Measurements from ENCODE around the gene MKI67.
"Not testable (repeated sequence)": the region's sequence is repeated elsewhere in the genome, so short reads cannot be mapped to it uniquely, and the experiment has no call there.

MKI67 gene, protein sequence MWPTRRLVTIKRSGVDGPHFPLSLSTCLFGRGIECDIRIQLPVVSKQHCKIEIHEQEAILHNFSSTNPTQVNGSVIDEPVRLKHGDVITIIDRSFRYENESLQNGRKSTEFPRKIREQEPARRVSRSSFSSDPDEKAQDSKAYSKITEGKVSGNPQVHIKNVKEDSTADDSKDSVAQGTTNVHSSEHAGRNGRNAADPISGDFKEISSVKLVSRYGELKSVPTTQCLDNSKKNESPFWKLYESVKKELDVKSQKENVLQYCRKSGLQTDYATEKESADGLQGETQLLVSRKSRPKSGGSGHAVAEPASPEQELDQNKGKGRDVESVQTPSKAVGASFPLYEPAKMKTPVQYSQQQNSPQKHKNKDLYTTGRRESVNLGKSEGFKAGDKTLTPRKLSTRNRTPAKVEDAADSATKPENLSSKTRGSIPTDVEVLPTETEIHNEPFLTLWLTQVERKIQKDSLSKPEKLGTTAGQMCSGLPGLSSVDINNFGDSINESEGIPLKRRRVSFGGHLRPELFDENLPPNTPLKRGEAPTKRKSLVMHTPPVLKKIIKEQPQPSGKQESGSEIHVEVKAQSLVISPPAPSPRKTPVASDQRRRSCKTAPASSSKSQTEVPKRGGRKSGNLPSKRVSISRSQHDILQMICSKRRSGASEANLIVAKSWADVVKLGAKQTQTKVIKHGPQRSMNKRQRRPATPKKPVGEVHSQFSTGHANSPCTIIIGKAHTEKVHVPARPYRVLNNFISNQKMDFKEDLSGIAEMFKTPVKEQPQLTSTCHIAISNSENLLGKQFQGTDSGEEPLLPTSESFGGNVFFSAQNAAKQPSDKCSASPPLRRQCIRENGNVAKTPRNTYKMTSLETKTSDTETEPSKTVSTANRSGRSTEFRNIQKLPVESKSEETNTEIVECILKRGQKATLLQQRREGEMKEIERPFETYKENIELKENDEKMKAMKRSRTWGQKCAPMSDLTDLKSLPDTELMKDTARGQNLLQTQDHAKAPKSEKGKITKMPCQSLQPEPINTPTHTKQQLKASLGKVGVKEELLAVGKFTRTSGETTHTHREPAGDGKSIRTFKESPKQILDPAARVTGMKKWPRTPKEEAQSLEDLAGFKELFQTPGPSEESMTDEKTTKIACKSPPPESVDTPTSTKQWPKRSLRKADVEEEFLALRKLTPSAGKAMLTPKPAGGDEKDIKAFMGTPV (N-terminal part only)

DNA sequence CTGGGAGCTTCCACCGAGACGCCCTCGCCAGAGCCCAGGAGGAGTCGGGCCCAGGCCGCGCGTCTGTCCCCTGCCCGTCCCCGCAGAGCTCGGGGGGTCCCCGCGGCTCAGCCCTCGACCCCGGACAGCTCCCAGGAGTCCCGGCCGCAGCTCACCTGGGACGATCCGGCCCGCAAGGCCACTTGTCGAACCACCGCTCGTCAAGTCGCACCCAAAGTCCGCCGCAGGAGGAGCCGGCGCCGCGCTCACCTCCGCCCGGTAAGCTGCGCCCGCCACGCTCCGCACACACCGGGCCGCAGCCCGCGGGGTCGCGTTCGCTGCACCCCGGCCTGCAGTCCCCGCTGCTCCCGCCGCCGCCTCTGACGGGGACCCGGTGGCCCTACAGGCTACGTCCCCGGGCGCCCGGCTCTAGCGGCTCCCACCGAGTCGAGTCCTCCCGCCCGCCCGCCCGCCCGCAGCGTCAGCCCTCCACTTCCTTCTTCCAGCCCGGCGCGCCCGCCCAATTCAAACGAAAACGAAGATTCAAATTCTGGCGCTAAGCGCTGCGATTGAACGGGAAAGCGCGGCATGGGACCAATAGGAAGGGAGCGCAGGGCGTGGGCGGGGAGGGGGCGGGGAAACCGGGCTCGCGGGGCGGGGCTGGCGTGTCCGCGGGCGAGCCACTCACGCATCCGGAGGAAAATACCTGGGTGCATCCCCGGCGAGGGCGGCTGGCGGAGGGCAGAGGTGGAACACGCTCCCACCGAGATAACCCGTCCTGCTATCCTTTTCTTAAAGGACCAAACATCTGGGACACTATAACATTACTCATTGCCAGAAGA lies at the start of gene MKI67:
Gene MKI67, minus strand, starts transcription at position 480 of the 821 bp plus-strand sequence. CDS start 756 bp downstream, outside the sequence.
- peak; percentile 82 for DNase-seq

DNA sequence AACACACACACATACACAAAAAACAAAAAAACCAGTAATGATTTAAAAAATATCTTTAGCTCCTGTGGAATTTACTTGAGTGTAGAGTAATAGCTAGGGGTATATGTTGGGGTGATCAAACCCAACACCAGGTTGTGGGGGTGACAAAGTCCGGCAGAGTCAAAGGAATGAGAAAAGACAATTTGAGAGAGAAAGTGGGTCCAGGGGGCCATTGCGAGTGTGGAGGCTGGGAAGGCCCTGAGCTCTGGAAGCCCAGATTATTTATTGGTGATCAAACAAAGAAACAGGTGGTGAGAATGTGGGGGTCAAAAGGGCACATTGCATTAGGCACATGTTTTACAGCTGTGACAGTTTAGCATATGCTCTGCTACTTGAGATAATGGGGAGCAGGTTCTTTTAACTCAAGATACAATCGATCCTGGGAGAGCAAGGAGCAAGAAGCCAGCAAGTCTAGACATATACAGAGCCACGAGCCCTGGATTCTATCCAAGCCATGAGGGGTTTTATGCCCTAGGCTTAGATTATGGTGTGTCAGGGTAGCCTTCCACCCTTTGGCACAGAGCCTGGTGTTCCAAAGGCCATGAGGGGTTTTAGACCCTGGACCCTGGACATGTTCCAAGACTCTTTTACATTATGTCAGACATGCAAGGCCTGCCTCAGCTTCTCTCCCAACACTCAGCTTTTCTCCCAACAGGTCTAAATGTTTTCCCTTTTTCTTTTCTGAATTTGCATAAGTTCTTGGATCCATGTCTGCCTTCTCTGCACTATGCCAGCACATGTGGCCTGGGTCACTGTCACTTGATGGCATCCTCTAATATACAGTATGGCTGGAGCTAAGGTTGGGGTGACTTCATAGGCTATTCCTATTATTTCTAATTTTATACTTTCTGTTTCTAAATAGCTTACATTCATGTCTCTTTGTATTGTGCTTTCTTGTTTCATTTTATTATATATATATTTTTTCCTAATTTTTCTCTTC lies 48.6 kb upstream of the MKI67 start:
- peak; percentile 47 for DNase-seq

DNA sequence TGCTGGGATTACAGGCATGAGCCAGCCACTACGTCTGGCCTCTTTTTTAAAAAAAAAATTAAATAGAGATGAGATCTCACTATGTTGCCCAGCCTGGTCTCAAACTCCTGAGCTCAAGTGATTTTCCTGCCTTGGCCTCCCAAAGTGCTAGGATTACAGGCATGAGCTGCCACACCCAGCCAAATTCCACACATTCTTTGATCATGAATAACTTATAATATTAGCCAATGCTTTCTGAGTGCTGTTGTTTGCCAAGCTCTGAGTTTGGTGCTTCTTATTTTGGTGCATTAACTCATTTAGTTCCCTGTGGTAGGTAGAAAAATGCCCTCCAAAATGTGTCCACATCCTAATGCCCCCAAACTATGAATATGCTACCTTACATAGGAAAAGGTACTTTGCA lies 47.2 kb upstream of the MKI67 start:
- no peak for DNase-seq

DNA sequence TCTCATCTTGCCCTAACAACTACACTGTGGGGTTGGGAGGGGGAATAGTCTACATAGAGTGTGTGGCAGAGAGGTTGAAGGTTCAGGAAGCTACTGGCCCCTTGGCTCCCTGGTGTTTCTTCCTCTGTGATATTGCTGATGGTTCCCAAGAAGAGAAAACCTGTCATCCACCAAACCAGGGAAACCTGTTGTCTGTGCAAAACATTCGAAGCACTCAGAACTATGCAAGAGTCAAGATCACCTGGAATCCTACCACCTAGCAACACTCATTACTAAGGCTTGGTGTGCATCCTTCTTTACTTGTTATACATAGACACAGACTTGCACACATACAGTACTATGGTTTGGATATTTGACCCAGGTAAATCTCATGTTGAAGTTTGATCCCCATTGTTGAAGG lies 46.5 kb upstream of the MKI67 start:
- no peak for DNase-seq

DNA sequence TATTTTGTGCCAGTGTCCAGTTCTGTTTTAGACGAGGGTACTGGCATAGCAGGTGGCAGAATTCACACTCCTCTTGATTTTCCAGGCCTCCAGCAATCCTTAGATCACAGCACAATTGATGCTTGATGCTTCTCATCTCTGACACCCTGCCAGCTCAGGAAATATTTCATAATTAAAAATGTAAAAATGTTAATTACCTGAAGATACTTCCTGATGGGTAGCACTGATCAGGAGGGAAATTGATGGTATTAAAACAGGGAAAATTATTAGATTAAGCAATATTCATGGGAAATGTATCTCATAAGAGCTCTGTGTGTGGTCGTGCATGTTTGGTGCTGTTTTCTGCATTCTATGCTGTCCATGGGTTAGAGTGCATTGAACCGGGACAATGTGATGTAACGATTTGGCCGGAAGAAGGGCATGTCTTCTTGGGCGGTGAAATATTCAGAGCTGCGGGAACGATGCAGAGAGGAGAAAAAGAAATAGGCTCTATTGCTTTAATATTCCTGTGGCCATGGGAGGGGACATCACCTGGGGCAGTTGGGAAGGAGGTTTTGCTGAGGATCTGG lies 43.7 kb upstream of the MKI67 start:
- DNase-seq = no peak

DNA sequence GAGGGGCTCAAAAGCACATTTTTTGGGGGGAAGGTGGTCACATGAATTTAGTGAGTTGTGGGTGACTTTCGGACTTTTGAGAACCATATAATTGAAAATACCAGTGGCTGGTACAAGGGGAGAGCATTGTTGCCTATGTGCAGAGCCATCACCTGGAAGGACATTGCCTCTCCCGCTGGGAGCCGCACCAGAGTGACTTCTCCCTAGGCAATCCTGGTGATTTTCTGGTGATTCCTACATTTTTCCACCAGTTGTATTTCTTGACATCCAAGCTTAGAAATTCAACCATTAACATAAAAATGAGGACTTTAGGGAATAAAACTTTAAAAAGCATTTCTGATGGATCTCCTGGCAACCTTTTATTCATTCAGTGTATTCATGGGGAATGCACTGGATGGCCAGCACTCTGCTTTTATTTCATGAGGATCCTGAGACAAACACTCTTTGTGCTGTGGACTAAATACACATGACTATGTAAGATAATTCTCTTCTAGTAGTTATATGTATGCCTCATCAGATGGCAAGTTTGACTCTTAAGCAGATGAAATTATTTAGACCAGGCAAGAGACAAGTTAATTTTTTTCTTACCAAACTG lies 41.8 kb upstream of the MKI67 start:
- DNase-seq = no peak

DNA sequence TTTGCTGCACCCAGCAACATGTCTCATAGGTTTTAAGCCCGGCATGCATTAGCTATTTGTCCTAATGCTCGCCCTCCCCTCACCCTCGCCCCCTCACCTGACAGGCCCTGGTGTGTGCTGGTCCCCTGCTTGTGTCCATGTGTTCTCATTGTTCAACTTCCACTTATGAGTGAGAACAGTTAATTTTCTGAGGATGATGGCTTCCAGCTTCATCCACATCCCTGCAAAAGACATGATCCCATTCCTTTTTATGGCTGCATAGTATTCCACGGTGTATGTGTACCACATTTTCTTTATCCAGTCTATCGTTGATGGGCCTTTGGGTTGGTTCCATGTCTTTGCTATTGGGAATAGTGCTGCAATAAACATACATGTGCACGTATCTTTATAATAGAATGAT lies 40.9 kb upstream of the MKI67 start:
- not testable (repeated sequence) for DNase-seq

DNA sequence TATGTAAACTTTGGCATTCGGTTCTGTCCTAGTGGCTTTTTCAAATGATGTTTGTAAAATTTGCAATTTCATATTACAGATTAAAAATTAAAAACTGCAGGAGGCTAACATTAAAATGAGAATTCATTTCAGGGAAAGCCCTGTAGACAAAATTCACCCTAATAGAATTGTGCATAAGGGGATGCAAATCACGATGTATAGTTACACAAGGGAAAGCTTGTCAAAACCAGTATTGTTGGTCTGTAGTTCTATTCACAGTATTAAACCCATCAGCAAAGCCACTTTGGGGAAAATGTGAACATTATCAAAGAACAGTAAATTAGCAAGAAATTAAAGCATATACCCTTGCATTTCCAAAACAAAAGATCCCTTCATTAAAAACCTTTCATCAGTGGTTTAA lies 39.9 kb upstream of the MKI67 start:
- DNase-seq = no peak

DNA sequence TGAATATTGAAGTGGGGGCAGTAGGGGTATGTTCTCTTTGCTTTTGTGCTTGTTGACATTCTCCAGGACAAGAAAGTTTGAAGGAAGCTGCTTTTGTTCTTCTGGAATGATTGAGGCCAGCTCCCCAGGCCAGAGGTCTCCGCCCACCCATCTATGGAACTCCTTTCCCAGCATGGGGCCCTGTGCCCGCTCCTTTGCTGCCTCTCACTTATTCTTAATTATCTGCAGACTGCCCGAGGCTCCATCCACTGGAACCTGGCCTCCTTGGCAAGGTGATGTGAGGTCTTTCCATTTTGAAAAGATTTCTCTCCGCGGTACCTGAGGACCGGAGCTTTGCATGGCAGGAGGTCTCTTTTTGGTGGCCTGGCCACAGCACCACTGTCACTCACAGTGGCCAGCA lies 39.3 kb upstream of the MKI67 start:
- DNase-seq = no peak

DNA sequence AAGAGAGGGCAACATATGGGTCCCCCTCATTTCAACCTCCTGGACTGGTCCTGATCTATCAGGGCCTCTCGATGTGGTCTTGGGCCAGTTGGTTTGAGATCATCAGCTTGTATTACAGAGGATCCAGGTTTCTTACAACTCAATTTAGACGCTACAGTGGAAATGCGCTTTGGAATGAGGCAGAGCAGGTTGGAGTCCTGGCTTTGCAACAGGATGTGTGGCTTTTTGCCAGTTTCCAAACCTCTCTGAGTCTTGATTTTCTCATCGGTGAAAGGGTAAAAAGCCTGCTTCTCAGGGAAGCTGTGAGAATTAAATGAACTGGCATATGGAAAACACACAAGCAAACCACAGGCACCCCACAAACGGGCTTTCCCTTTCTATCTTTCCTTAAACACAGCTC lies 37.5 kb upstream of the MKI67 start:
- no peak for DNase-seq

DNA sequence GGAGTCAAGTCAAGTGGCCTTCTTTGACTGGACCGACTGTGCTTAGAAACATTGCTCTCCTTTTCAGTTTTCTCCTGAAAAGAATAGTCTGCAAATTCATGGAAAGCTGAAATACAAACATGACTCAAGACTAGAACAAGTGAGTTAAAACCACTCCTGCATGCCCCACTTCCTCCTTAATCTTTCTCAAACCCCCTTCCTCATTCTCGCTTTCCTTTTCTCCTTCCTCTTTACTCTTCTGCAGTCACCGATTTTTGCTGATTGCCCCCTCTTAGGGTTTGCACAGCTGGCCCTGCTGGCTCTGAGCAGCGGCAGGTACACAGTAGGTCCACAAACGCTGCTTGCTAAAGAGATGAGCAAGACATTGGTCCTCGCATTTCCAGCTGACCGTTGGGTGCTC lies 34.8 kb upstream of the MKI67 start:
- DNase-seq = no peak

DNA sequence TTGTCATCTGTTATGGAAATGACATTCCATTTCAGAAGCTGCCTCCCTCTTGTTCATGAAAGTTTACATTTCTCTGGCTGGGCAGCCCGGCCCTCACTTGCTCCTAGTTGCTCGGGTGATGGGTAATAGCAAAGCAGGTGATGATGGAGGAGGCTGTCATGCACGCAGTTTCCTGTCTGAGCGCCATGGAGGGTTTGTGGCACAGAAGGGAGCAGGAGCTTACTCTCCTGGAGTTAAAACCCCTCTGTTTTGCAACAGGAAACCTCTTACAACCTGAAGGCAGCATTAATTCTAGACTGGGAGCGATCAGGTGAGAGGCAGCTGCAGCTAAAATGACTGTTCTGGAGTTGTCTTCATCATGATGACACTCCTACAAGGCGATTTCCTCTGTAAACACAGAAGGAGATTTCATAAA lies 34.1 kb upstream of the MKI67 start:
- DNase-seq = no peak

DNA sequence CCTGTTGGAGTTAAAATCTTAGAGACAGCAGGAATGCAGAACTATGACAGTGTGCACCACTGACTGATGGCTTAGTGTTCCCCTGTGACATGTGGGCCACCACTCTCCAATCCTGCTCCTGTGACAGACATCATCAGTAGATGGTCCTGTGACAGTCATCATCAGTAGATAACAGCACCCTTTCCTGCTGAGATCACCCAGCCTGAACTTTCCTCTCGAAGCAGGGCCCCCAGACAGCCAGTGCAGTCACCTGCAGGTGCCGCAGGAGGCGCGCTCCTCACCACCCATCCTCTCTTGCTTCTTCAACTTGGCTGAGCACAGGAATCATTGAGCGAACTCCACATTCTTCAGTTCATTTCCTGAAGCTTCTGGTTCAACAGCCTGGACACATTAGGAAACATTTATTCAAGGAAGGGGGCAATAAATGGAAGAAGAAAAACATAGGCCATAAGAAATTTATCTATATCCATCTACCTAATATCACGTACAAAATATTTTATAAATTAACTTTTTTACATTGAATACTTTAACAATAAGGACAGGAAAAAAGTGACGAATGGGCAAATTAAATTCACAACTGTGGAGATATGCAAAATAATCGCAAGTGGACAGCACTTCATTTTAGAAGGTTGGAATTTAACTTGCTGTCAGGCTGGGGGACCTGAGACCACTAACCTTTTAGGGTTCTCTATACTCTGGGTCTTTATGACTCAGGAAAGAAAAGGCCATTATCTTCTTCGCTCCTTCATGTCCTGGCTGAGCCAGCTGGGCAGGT lies 32.0 kb upstream of the MKI67 start:
- DNase-seq = no peak

DNA sequence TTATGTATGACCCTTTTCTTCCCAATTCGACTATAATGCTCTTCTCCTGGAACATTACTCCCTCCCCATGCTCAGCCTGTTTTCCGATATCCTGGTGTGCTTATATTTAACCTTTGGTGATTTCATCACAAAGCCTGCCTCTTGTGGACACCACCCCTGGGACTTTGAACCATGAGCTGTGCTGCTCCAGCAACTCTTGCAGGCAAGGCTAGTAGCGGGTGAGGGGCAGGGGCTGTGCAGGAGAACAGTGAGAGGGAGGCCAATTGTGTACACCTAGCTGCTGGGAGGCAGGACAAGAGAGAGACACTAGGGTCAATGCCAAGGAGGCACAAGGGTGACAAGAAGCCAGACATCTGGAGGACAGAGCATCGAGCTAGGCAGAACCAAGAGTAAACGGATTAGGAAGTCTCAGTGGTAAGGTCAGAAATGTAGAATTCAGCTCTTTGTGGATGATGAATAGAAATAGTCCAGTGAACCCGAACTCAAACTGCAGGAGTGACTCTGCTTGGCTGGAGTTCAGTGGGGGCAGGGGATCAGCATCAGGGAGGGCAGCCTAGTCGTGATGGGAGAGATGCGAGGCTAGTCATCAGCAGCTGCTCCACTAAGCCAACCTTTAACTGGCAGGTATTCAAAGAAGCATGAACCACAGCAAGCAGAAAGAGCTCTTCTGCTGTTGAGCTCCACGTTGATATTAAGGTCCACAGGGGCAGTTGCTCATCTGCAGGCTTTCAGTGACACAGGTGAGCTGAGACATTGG lies 31.0 kb upstream of the MKI67 start:
- DNase-seq = no peak

DNA sequence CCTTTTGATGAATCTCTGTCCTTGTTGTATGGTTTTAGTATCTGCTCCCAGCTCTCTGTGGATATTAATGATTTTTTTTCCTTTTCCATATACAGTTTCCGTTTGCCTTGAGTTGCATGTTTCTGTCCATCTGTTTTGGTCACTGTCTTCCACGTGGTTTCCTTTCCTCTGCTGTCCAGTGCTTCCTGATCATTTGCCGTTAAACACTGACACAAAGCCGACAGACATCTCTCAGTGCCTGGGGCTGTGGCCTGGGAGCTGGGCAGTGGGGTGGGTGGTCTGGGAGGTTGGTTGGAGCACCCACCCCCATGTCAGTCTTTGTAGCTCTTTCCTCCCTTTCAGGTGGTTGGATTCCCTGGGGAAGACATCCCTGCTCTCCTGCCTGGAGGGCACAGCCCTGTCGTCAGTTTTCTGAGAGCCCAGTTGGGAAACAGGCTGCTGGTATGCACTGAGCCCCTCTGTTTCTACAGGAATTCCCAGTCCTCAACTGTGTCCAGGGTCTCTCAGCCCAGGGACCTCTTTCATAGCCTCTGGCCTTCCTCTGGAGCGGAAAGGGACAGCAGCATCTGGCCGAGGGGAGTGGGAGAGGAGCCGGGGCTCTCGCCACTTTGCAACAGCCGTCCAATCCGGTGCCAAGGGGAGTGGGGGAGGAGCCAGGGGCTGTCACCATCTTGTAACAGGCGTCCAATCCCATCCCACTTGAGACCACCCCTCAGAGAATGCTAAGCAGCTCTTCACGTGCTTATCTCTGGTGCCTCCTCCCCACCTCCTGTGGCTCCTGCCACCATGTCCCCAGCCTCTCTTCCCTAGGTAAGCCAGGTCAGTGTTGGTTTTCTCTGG lies 26.7 kb upstream of the MKI67 start:
- DNase-seq = no peak

DNA sequence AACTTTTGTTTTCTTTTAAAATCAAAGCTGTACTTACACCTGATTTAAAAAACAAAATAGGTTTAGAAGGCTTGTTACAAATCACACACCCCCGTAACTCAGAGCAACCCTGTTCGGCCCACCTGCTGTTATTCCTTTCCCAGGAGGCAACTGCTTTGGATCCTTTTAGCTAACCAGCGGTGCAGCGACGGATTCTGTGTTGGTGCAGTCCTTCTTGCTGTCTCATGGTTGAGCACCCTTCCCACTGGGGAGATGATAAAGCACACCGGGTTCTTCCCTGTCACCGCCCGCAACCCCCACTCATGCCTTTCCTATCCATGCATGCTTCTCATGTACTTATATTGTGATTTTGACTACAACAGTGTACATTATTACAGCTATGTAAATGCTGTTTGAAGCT lies 24.8 kb upstream of the MKI67 start:
- DNase-seq = no peak

DNA sequence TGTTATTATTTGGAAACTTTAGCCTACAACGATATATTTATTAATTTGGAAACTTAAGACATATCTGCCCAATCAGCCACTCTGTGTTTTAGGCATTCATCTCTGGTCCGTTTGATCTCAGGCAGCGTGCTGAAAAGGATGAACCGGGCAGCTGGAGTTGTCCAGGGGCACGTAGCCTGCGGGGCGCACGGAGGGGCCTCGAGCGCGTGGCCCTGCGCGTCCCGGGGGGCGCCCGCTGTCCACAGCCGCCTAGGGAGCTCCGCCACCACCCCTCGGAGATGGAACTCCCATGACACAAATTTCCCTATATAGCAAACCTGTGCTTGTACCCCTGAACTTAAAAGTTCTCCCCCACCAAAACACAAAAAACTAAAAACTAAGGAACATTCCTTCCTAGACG lies 24.3 kb upstream of the MKI67 start:
- DNase-seq = no peak

DNA sequence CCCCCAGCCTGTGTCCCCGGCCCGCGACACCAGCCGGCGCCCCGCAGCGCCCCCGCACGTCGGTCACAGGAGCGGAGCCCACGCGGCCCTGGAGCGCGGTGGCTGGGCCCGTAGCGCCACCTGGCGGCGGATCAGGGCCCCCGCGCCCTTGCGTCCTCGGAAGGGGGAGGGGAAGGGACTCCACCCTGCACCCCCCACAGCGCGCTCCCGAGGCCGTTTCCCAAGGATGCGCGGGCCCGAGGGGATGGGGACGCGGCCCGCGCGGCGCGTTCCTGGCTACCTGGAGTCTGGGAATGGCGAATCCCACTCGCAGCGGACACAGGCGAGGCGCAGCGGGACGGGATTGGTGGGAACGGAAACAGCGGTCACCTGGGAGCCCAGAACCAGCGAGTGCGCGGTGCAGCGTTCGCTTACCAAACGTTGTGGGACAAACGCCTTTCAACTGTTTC lies 23.8 kb upstream of the MKI67 start:
- peak; percentile 41 for DNase-seq

All from NCI-H2171 treated with DMSO at 0.1 percent for 48 hours (cell line).